Panc1 (cell line): ENCODE results near the gene BRD3. TPM values are rescaled to one million over a fixed set of nuclear protein-coding genes. Genes with fewer than 3 reads are reported as not detected.

Experiments used
- ATAC-seq: fragments of 200-7000 bp; cut with Tn5 transposase; 2 replicates; pipeline ENCODE4 v1.9.1; 2020; ENCODE audit warnings: mild to moderate bottlenecking, moderate library complexity
- BruUV-seq: library from RNA; stranded (reverse); fragments of 400-500 nt; replicated peaks from 2 replicates; lab custom pipeline; 2021; lab: Mats Ljungman, UMichigan
- CTCF ChIA-PET: fragments of 300-600 bp; sonication (Branson Sonifier 250); formaldehyde crosslinking; loops from one replicate; lab custom pipeline; 2022; ENCODE audit warnings: antibody characterized with exemption; lab: Charles Lee
- POLR2A ChIA-PET: fragments of 300-600 bp; sonication (Branson Sonifier 250); formaldehyde crosslinking; loops from one replicate; lab custom pipeline; 2022; ENCODE audit warnings: antibody characterized with exemption; lab: Charles Lee
- DNase-seq: peaks from one replicate; pipeline ENCODE4 v3.0.0-alpha.2; 2010; ENCODE audit warnings: low read depth, low spot score
- H3K27ac ChIP-seq: 2 replicates; pipeline ENCODE4 v1.5.1; 2011; ENCODE audit warnings: mild to moderate bottlenecking, low read length, inconsistent platforms
- H3K27me3 ChIP-seq: fragments of 200-500 bp; sonication (Bioruptor generic); 2 replicates; pipeline ENCODE4 v1.6.0; 2014; ENCODE audit warnings: low read length, inconsistent platforms; ENCODE audit not compliant: control insufficient read depth, insufficient read depth
- H3K36me3 ChIP-seq: fragments of 200-500 bp; sonication (Bioruptor generic); 2 replicates; pipeline ENCODE4 v1.5.1; 2014; ENCODE audit warnings: inconsistent platforms, mild to moderate bottlenecking, low read length, moderate library complexity; ENCODE audit not compliant: control insufficient read depth, insufficient read depth
- H3K4me1 ChIP-seq: 2 replicates; pipeline ENCODE4 v1.5.1; 2011; ENCODE audit warnings: inconsistent platforms, mild to moderate bottlenecking, low read length, moderate library complexity; ENCODE audit not compliant: control insufficient read depth, insufficient read depth
- H3K4me3 ChIP-seq, 2 experiments: 2 replicates each; pipeline ENCODE4 v1.5.1; 2011 to 2012; ENCODE audit warnings: low read depth in 2 of 2, low read length in 2 of 2, mild to moderate bottlenecking in 2 of 2, inconsistent platforms in 1 of 2, moderate library complexity in 1 of 2
- H3K9me3 ChIP-seq: fragments of 200-500 bp; sonication (Bioruptor generic); 2 replicates; pipeline ENCODE4 v1.5.1; 2014; ENCODE audit warnings: low read depth, mild to moderate bottlenecking, inconsistent platforms, low read length, moderate library complexity; ENCODE audit not compliant: control insufficient read depth, insufficient read depth
- CTCF ChIP-seq: fragments of 450-650 bp; IDR thresholded peaks from 2 replicates; pipeline ENCODE4 v1.5.1; 2017; ENCODE audit warnings: mild to moderate bottlenecking
- POLR2AphosphoS5 ChIP-seq: IDR thresholded peaks from 2 replicates; pipeline ENCODE4 v1.6.1; 2012; ENCODE audit warnings: mild to moderate bottlenecking, low read depth, low read length, moderate library complexity
- REST ChIP-seq, 2 experiments: IDR thresholded peaks; 2 replicates each; pipeline ENCODE4 v1.6.1; 2011 to 2012; ENCODE audit warnings: low read depth in 2 of 2, control low read depth in 1 of 2, low read length in 1 of 2, mild to moderate bottlenecking in 1 of 2, moderate library complexity in 1 of 2; ENCODE audit not compliant: insufficient read depth in 1 of 2
- SIN3A ChIP-seq: IDR thresholded peaks from 2 replicates; pipeline ENCODE4 v1.6.1; 2012; ENCODE audit warnings: low read depth, mild to moderate bottlenecking, low read length, moderate library complexity, borderline replicate concordance; ENCODE audit not compliant: insufficient read depth
- TCF7L2 ChIP-seq: IDR thresholded peaks from 2 replicates; pipeline ENCODE4 v1.6.1; 2011; ENCODE audit warnings: mild to moderate bottlenecking, low read depth, low read length, inconsistent platforms
- in situ Hi-C: cut with HindIII; loops from 2 replicates; pipeline ENCODE4 v1.10.0; 2016; ENCODE audit warnings: low sequenced_read_pairs, low pct_unique_long_range_greater_than_20kb
- intact Hi-C: fragments of 100-400 bp; cut with micrococcal nuclease; formaldehyde crosslinking; loops from one replicate; pipeline ENCODE4 v1.10.0; 2022; ENCODE audit not compliant: unreplicated experiment
- total RNA-seq: library from RNA; stranded (reverse); gene quantifications from one replicate; pipeline ENCODE4 v1.2.1, GENCODE V29; 2021; ENCODE audit not compliant: unreplicated experiment

The BRD3 gene
- total RNA-seq, 1 experiment from 2014 or later: 27.6 TPM

- CTCF ChIA-PET: no interaction called here
- DNase-seq (no peak), ATAC-seq (no peak)
- TF ChIP-seq POLR2AphosphoS5: no peak
- no peak for TF ChIP-seq TCF7L2
- TF ChIP-seq CTCF: no peak
- no peak for TF ChIP-seq SIN3A
- no peak for TF ChIP-seq REST (IDR thresholded peaks at IDR 0.05; ENCODE audit: insufficient read depth in 1 of 2, low read depth in 2 of 2, low read length in 1 of 2)
- no peaks in the 10 kb centered on the region for H3K36me3 ChIP-seq
- in situ Hi-C loops: no loop called here
- H3K9me3 ChIP-seq: no peaks in the 10 kb centered on the region
- no peaks in the 10 kb centered on the region for H3K4me1 ChIP-seq
- H3K27ac ChIP-seq: no peak overlapping the region
- H3K4me3 ChIP-seq: no peak overlapping the region
- POLR2A ChIA-PET: no interaction called here
- intact Hi-C loops: no loop called here
- no peaks in the 10 kb centered on the region for H3K27me3 ChIP-seq
- no TSS peak for BruUV-seq
Observed at GRCh38 chr9:134036130-134036529, 31.7 kb downstream of the BRD3 start.

GRCh38 chr9:134035041-134036039, 32.5 kb downstream of the BRD3 start:
- ATAC-seq (no peak), DNase-seq (no peak)
- Histone ChIP-seq H3K4me3 (no peak overlapping the region), H3K4me1 (no peaks in the 10 kb centered on the region), H3K9me3 (no peaks in the 10 kb centered on the region), H3K27ac (no peak overlapping the region), H3K27me3 (no peaks in the 10 kb centered on the region), H3K36me3 (no peaks in the 10 kb centered on the region)
- ChIA-PET POLR2A (no interaction called here), CTCF (no interaction called here)
- intact Hi-C loops (no loop called here), in situ Hi-C loops (no loop called here)
- BruUV-seq: no TSS peak
- no peak for TF ChIP-seq CTCF
- TF ChIP-seq REST (IDR thresholded peaks at IDR 0.05; ENCODE audit: insufficient read depth in 1 of 2, low read depth in 2 of 2, low read length in 1 of 2): no peak
- TF ChIP-seq POLR2AphosphoS5: no peak
- no peak for TF ChIP-seq SIN3A
- no peak for TF ChIP-seq TCF7L2
